ENCODE measurements around the gene VPS37B.

GRCh38 chr12:122836027-122836921, 59.6 kb downstream of the VPS37B start:
- TF ChIP-seq CTCF (IDR thresholded peaks at IDR 0.05) = no peak
- no peak for TF ChIP-seq EP300 (IDR thresholded peaks at IDR 0.05)
- no peak for TF ChIP-seq POLR2A (IDR thresholded peaks at IDR 0.05)

Measured in gastroesophageal sphincter (tissue), 3 donors.